ENCODE measurements around the gene SLC9A3.

DNA sequence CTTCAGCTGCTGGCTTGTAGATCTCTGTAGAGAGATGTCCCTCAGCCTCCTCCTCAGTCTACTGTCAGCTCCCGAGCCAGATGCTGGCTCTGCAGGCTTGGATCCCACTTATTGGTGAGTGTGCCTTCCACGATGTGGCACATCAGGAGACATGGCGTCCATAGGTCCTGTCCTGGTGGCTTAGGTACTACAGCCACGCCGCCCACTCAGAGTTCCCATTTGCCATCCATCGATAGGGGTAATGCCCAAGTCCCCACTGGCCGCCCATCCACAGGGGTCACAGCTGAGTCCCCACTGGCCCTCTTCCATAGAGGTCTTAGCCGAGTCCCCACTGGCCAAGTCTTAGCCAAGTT is 64.0 kb downstream of the SLC9A3 start:
- no peak for TF ChIP-seq RARB (CRISPR knock-in tag; IDR thresholded peaks at IDR 0.05)
- no peak for TF ChIP-seq CSRNP3 (CRISPR knock-in tag; IDR thresholded peaks at IDR 0.05)
- TF ChIP-seq SNAI2 (CRISPR knock-in tag; IDR thresholded peaks at IDR 0.05) = no peak
- TF ChIP-seq ARNTL (CRISPR knock-in tag; IDR thresholded peaks at IDR 0.05; ENCODE audit: borderline replicate concordance, low read depth) = no peak
- TF ChIP-seq, protein P1, sequence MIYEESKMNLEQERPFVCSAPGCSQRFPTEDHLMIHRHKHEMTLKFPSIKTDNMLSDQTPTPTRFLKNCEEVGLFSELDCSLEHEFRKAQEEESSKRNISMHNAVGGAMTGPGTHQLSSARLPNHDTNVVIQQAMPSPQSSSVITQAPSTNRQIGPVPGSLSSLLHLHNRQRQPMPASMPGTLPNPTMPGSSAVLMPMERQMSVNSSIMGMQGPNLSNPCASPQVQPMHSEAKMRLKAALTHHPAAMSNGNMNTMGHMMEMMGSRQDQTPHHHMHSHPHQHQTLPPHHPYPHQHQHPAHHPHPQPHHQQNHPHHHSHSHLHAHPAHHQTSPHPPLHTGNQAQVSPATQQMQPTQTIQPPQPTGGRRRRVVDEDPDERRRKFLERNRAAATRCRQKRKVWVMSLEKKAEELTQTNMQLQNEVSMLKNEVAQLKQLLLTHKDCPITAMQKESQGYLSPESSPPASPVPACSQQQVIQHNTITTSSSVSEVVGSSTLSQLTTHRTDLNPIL (CRISPR knock-in tag; IDR thresholded peaks at IDR 0.05; ENCODE audit: low read depth) = no peak
- no peak for TF ChIP-seq PPARA (CRISPR knock-in tag; IDR thresholded peaks at IDR 0.05; ENCODE audit: borderline replicate concordance)
- TF ChIP-seq OSR1 (CRISPR knock-in tag; IDR thresholded peaks at IDR 0.05) = no peak
- no peak for TF ChIP-seq ESRRG (CRISPR knock-in tag; IDR thresholded peaks at IDR 0.05)
- no peak for TF ChIP-seq ZFP3 (CRISPR knock-in tag; IDR thresholded peaks at IDR 0.05)
- TF ChIP-seq, protein P2, sequence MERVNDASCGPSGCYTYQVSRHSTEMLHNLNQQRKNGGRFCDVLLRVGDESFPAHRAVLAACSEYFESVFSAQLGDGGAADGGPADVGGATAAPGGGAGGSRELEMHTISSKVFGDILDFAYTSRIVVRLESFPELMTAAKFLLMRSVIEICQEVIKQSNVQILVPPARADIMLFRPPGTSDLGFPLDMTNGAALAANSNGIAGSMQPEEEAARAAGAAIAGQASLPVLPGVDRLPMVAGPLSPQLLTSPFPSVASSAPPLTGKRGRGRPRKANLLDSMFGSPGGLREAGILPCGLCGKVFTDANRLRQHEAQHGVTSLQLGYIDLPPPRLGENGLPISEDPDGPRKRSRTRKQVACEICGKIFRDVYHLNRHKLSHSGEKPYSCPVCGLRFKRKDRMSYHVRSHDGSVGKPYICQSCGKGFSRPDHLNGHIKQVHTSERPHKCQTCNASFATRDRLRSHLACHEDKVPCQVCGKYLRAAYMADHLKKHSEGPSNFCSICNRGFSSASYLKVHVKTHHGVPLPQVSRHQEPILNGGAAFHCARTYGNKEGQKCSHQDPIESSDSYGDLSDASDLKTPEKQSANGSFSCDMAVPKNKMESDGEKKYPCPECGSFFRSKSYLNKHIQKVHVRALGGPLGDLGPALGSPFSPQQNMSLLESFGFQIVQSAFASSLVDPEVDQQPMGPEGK (CRISPR knock-in tag; IDR thresholded peaks at IDR 0.05; ENCODE audit: borderline replicate concordance) = no peak
- TF ChIP-seq, protein P3, sequence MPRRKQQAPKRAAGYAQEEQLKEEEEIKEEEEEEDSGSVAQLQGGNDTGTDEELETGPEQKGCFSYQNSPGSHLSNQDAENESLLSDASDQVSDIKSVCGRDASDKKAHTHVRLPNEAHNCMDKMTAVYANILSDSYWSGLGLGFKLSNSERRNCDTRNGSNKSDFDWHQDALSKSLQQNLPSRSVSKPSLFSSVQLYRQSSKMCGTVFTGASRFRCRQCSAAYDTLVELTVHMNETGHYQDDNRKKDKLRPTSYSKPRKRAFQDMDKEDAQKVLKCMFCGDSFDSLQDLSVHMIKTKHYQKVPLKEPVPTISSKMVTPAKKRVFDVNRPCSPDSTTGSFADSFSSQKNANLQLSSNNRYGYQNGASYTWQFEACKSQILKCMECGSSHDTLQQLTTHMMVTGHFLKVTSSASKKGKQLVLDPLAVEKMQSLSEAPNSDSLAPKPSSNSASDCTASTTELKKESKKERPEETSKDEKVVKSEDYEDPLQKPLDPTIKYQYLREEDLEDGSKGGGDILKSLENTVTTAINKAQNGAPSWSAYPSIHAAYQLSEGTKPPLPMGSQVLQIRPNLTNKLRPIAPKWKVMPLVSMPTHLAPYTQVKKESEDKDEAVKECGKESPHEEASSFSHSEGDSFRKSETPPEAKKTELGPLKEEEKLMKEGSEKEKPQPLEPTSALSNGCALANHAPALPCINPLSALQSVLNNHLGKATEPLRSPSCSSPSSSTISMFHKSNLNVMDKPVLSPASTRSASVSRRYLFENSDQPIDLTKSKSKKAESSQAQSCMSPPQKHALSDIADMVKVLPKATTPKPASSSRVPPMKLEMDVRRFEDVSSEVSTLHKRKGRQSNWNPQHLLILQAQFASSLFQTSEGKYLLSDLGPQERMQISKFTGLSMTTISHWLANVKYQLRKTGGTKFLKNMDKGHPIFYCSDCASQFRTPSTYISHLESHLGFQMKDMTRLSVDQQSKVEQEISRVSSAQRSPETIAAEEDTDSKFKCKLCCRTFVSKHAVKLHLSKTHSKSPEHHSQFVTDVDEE (CRISPR knock-in tag; IDR thresholded peaks at IDR 0.05) = no peak
- TF ChIP-seq, protein P4, sequence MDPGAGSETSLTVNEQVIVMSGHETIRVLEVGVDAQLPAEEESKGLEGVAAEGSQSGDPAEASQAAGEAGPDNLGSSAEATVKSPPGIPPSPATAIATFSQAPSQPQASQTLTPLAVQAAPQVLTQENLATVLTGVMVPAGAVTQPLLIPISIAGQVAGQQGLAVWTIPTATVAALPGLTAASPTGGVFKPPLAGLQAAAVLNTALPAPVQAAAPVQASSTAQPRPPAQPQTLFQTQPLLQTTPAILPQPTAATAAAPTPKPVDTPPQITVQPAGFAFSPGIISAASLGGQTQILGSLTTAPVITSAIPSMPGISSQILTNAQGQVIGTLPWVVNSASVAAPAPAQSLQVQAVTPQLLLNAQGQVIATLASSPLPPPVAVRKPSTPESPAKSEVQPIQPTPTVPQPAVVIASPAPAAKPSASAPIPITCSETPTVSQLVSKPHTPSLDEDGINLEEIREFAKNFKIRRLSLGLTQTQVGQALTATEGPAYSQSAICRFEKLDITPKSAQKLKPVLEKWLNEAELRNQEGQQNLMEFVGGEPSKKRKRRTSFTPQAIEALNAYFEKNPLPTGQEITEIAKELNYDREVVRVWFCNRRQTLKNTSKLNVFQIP (CRISPR knock-in tag; IDR thresholded peaks at IDR 0.05; ENCODE audit: borderline replicate concordance, low read depth) = no peak
- TF ChIP-seq TCF4 (CRISPR knock-in tag; IDR thresholded peaks at IDR 0.05; ENCODE audit: borderline replicate concordance) = no peak

All from SK-N-SH treated with all-trans-retinoic acid at 6 μM for 48 hours (cell line).